HCT116 (cell line): Measurements from ENCODE around the gene TMEM143. TPM values are rescaled to one million over a fixed set of nuclear protein-coding genes. Genes with fewer than 3 reads are reported as not detected.

Source experiments
- ATAC-seq: fragments of 200-7000 bp; cut with Tn5 transposase; 2 replicates; pipeline ENCODE4 v1.9.1; 2020; ENCODE audit warnings: mild to moderate bottlenecking, moderate library complexity
- BruUV-seq: library from RNA; stranded (reverse); fragments of 400-500 nt; replicated peaks from 2 replicates; lab custom pipeline; 2021; lab: Mats Ljungman, UMichigan
- CTCF ChIA-PET: fragments of 300-600 bp; sonication (Branson Sonifier 250); formaldehyde crosslinking; loops from one replicate; lab custom pipeline; 2021; ENCODE audit warnings: antibody characterized with exemption; lab: Charles Lee
- POLR2A ChIA-PET: fragments of 300-600, 350-600 bp; sonication (Branson Sonifier 250); formaldehyde crosslinking; loops from one replicate; lab custom pipeline; 2021; ENCODE audit warnings: antibody characterized with exemption; lab: Charles Lee
- RAD21 ChIA-PET, 2 experiments: fragments of 300-600 bp; sonication (Branson Sonifier 250); formaldehyde crosslinking; loops; one replicate each; lab custom pipeline; 2023; ENCODE audit warnings: low total read pairs in 2 of 2; ENCODE audit not compliant: uncharacterized antibody in 2 of 2, unreplicated experiment in 2 of 2, low non-redundant PET in 1 of 2; lab: Charles Lee
- DNase-seq: peaks from one replicate; pipeline ENCODE4 v3.0.0-alpha.2; 2010; ENCODE audit warnings: low read depth, low spot score
- H2AFZ ChIP-seq: fragments of 200-600 bp; shearing (Covaris generic), sonication (generic); 2 replicates; pipeline ENCODE4 v1.6.1; 2017; ENCODE audit warnings: low read depth, mixed run types, mixed read lengths, antibody characterized with exemption, low read length; ENCODE audit not compliant: poor library complexity, severe bottlenecking
- H3K27ac ChIP-seq: 2 replicates; pipeline ENCODE4 v1.5.1; 2012; ENCODE audit warnings: low read depth, low read length
- H3K27me3 ChIP-seq: fragments of 200-600 bp; sonication (generic); 2 replicates; pipeline ENCODE4 v1.6.1; 2016; ENCODE audit warnings: mixed run types, low read length, mixed read lengths; ENCODE audit not compliant: insufficient read depth
- H3K36me3 ChIP-seq, 2 experiments: fragments of 200-500 bp in 1 of 2; fragments of 200-600 bp in 1 of 2; sonication (Bioruptor generic) in 1 of 2; sonication (generic) in 1 of 2; 2 replicates each; pipeline versions ENCODE4 v1.5.1 to v1.6.1; 2014 to 2016; ENCODE audit warnings: low read length in 2 of 2, inconsistent platforms in 1 of 2, mixed read lengths in 1 of 2, mixed run types in 1 of 2; ENCODE audit not compliant: insufficient read depth in 2 of 2, control insufficient read depth in 1 of 2
- H3K4me1 ChIP-seq, 2 experiments: fragments of 200-600 bp in 1 of 2; sonication (generic) in 1 of 2; 2 replicates each; pipeline versions ENCODE4 v1.5.1 to v1.6.1; 2012 to 2017; ENCODE audit warnings: low read length in 2 of 2, inconsistent platforms in 1 of 2, mild to moderate bottlenecking in 1 of 2, mixed read lengths in 1 of 2, mixed run types in 1 of 2, moderate library complexity in 1 of 2; ENCODE audit not compliant: insufficient read depth in 2 of 2, control insufficient read depth in 1 of 2
- H3K4me2 ChIP-seq: fragments of 200-600 bp; sonication (generic); 2 replicates; pipeline ENCODE4 v1.6.1; 2017; ENCODE audit warnings: mixed run types, low read length, mixed read lengths
- H3K4me3 ChIP-seq, 2 experiments: fragments of 200-600 bp in 1 of 2; sonication (generic) in 1 of 2; replicated peaks in 1 of 2; 2 replicates each; pipeline ENCODE4 v1.5.1; 2011 to 2016; ENCODE audit warnings: low read length in 2 of 2, control low read depth in 1 of 2, low read depth in 1 of 2, mild to moderate bottlenecking in 1 of 2, mixed read lengths in 1 of 2, mixed run types in 1 of 2
- H3K79me2 ChIP-seq: fragments of 200-600 bp; sonication (generic); 2 replicates; pipeline ENCODE4 v1.6.1; 2017; ENCODE audit warnings: mild to moderate bottlenecking, mixed run types, low read length, moderate library complexity, mixed read lengths; ENCODE audit not compliant: insufficient read depth
- H3K9ac ChIP-seq: fragments of 200-600 bp; sonication (generic); 2 replicates; pipeline ENCODE4 v1.6.1; 2016; ENCODE audit warnings: low read length, mixed read lengths
- H3K9me2 ChIP-seq: fragments of 200-600 bp; sonication (generic), shearing (Covaris generic); 2 replicates; pipeline ENCODE4 v1.6.1; 2017; ENCODE audit warnings: mixed run types, mild to moderate bottlenecking, moderate library complexity; ENCODE audit not compliant: insufficient read depth
- H3K9me3 ChIP-seq, 2 experiments: fragments of 200-500 bp in 1 of 2; fragments of 200-600 bp in 1 of 2; sonication (Bioruptor generic) in 1 of 2; sonication (generic) in 1 of 2; 2 replicates each; pipeline ENCODE4 v1.6.1; 2014 to 2017; ENCODE audit warnings: low read length in 2 of 2, mixed read lengths in 2 of 2, inconsistent platforms in 1 of 2, low read depth in 1 of 2, mild to moderate bottlenecking in 1 of 2, mixed run types in 1 of 2, moderate library complexity in 1 of 2; ENCODE audit not compliant: control insufficient read depth in 1 of 2, insufficient read depth in 1 of 2
- H4K20me1 ChIP-seq: fragments of 200-600 bp; sonication (generic), shearing (Covaris generic); 2 replicates; pipeline ENCODE4 v1.6.1; 2017; ENCODE audit warnings: mixed run types, mild to moderate bottlenecking, moderate library complexity; ENCODE audit not compliant: insufficient read depth
- EGR1 ChIP-seq: IDR thresholded peaks from 2 replicates; pipeline ENCODE4 v1.6.1; 2012; ENCODE audit warnings: low read depth
- ELF1 ChIP-seq: IDR thresholded peaks from 2 replicates; pipeline ENCODE4 v1.6.1; 2012; ENCODE audit warnings: low read depth, borderline replicate concordance
- FOSL1 ChIP-seq: IDR thresholded peaks from 2 replicates; pipeline ENCODE4 v1.6.1; 2012; ENCODE audit warnings: low read depth
- POLR2A ChIP-seq: IDR thresholded peaks from 2 replicates; pipeline ENCODE4 v1.7.0; 2011; ENCODE audit warnings: borderline replicate concordance; ENCODE audit not compliant: insufficient read depth, insufficient read length; ENCODE audit errors: extremely low read depth
- POLR2AphosphoS5 ChIP-seq: IDR thresholded peaks from 2 replicates; pipeline ENCODE4 v1.6.1; 2011; ENCODE audit warnings: mild to moderate bottlenecking, low read depth, low read length, moderate library complexity
- RAD21 ChIP-seq: IDR thresholded peaks from 2 replicates; pipeline ENCODE4 v1.6.1; 2012; ENCODE audit warnings: low read depth, mild to moderate bottlenecking
- SIN3A ChIP-seq: IDR thresholded peaks from 2 replicates; pipeline ENCODE4 v1.6.1; 2012; ENCODE audit warnings: low read depth
- SRF ChIP-seq: IDR thresholded peaks from 2 replicates; pipeline ENCODE4 v1.6.1; 2012; ENCODE audit warnings: low read depth
- YY1 ChIP-seq: IDR thresholded peaks from 2 replicates; pipeline ENCODE4 v1.6.1; 2011; ENCODE audit warnings: low read length, low read depth, moderate library complexity, mild to moderate bottlenecking; ENCODE audit not compliant: insufficient replicate concordance; ENCODE audit errors: extremely low read depth
- ZBTB33 ChIP-seq: IDR thresholded peaks from 2 replicates; pipeline ENCODE4 v1.6.1; 2011; ENCODE audit warnings: mild to moderate bottlenecking, low read length, moderate library complexity; ENCODE audit not compliant: insufficient replicate concordance; ENCODE audit errors: extremely low read depth
- ZFX ChIP-seq: fragments of 450-650 bp; IDR thresholded peaks from 2 replicates; pipeline ENCODE4 v1.6.1; 2017
- ZNF274 ChIP-seq: fragments of 200-500 bp; sonication (Bioruptor generic); IDR thresholded peaks from 2 replicates; pipeline ENCODE4 v1.6.1; 2014; ENCODE audit warnings: mild to moderate bottlenecking, low read depth, low read length, inconsistent platforms
- intact Hi-C: fragments of 100-400 bp; cut with micrococcal nuclease; formaldehyde crosslinking; loops from 2 replicates; pipeline ENCODE4 v1.10.0; 2022
- total RNA-seq: library from RNA; stranded (reverse); gene quantifications from one replicate; pipeline ENCODE4 v1.2.1, GENCODE V29; 2021; ENCODE audit not compliant: unreplicated experiment
- TF ChIP-seq, protein P1 (sequence below): IDR thresholded peaks from 2 replicates; pipeline ENCODE4 v1.6.1; 2012

Gene TMEM143
- total RNA-seq, 1 experiment from 2014 or later, result 13.2 TPM

DNA sequence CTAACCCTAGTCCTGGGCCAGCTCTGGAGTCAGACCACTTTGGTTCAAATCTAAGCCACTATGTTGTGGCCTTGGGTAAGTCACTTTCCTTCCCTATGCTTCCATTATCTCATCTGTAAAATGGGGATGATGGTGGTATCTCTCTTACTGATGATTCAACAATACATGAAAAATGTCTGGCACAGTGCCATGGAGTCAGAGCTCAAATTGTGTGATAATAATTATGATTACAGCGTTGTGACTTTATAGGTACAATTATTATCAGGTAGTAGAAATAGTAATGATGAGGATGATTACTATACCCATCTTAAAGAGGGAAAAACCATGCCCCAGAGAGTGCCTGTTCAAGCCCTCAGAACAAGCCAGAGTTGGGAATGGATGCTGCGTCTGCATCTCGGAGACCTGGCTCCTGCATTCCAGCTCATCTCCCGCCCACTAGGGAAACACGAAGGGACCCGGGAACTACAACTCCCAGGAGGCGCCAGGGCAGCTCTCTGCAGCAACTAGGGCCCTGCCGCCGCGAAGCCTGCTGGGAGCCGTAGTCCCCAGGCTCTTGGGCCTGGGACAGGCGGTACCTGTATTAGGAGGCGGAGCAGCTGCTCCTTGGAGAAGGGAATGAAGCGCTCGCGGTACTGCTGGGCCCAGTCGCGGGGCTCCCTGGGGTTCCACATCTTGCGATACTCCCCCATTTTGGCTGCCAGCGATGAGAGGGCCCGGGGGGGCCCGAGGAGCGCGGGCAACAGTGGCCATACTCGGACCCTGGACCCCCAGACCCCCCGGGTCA lies 832 bp downstream of the TMEM143 start:
- Histone ChIP-seq H3K36me3 (no peaks in the 10 kb centered on the region), H3K79me2 (no peaks in the 10 kb centered on the region), H2AFZ (no peak overlapping the region), H3K27me3 (no peaks in the 10 kb centered on the region), H3K27ac (peak overlapping the region; percentile 86), H3K9ac (peak overlapping the region; percentile 83)
- BruUV-seq, result no TSS peak
- DNase-seq, result peak; percentile 92
- peak; percentile 73; the same call in 1 of the 2 replicates for TF ChIP-seq ZFX
- TF ChIP-seq FOSL1, result no peak
- no peak for TF ChIP-seq EGR1
- TF ChIP-seq, protein P1, sequence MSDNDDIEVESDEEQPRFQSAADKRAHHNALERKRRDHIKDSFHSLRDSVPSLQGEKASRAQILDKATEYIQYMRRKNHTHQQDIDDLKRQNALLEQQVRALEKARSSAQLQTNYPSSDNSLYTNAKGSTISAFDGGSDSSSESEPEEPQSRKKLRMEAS, result no peak
- no peak for TF ChIP-seq ZNF274
- TF ChIP-seq RAD21, result no peak
- peak; percentile 51 for TF ChIP-seq YY1
- TF ChIP-seq POLR2AphosphoS5, result peak; percentile 71
- TF ChIP-seq SRF, result no peak
- peak; percentile 34 for TF ChIP-seq ZBTB33
- TF ChIP-seq ELF1, result no peak
- no peak for TF ChIP-seq SIN3A
- TF ChIP-seq POLR2A, result no peak
- TF ChIP-seq, all 23 proteins: peak for 4
- ChIA-PET CTCF (interaction anchor here (0.8 to 2.5 kb wide), 8 partner anchors 9 to 226 kb away, joined by 3 to 24 read pairs (median 8); partner anchors contain the start of genes GRIN2D and KDELR1), POLR2A (interaction anchor here (0.8 to 2.4 kb wide), 6 partner anchors 9 to 1090 kb away, joined by 3 to 30 read pairs (median 6); partner anchors contain the start of genes ALDH16A1, EMP3, RPL18 and SPHK2), RAD21 (interaction anchor here (0.5 to 1.1 kb wide), 4 partner anchors 29 to 130 kb away, joined by 3 to 8 read pairs (median 3); no protein-coding TSS in a partner anchor)
- intact Hi-C loops, result loop anchor here (5.0 kb wide), 1 partner anchor 34 kb away; no protein-coding TSS in a partner anchor
- peak; percentile 87 for ATAC-seq
- Histone ChIP-seq H3K4me1 (peaks cover 5 to 24% of the 10 kb centered on the region in 2 experiments), H3K9me2 (no peaks in the 10 kb centered on the region), H3K4me2 (peak overlapping the region; percentile 92), H3K9me3 (no peaks in the 10 kb centered on the region), H3K4me3 (peak overlapping the region; percentile 62 to 69), H4K20me1 (no peaks in the 10 kb centered on the region)
